Muscle of arm (tissue), 12 donors: ENCODE measurements around the gene DIO1. TPM values are rescaled to one million over a fixed set of nuclear protein-coding genes. Genes with fewer than 3 reads are reported as not detected.

Experiments
- DNase-seq: peaks from one replicate; pipeline ENCODE4 v3.0.0-alpha.2; 2013
- polyA plus RNA-seq, 12 donors: library from polyadenylated mRNA; unstranded; fragments of 120-200 nt; gene quantifications; one replicate each; pipeline ENCODE4 v1.2.1, GENCODE V29; 2013; ENCODE audit not compliant: insufficient read length in 12 of 12

DIO1 gene
- polyA plus RNA-seq, 12 donors = 0.15 to 0.61 (median 0.33) TPM; not detected in 4

DNA sequence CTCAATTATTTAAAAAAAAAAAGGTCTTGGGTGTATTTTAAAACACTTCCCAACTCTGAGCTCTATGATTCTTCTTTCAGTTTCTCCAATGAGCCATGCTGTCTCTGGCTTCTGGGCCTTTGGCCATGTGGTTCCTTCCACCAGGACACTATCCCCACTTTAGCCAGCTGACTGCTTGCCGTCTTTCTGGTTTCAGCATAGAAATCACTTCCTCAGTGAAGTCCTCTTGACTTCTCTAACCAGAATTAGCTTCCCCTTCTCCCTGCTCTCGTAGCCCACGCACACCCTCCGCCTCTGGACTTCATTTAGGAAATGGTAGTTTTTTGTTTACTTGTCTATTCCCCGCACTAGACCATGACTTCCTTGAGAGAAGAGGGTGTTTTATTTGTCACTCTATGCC lies 1.1 kb upstream of the DIO1 start:
- no peak for DNase-seq

DNA sequence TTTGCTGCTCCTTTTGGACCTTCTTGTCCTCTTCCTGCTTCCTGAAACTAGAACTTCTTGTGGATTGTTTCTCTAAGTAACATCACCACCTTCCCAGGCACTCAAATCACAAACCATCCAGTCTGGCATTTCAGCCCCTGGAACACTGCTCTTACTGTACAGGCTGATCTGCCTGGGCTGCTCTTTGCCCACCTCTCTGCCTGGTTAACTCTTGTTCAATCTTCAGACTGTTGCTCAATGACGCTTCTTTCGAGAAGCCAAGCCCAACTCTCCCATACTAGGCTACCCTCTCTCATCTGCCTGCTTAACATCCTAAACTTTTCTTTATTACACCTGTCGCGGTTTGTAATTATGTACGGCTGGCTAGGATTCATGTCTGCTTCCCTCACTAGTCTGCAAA lies 657 bp downstream of the DIO1 start:
- no peak for DNase-seq

- DNase-seq = no peak
These were observed 1.4 kb downstream of the DIO1 start for GRCh38 chr1:53895421-53895820.

DNA sequence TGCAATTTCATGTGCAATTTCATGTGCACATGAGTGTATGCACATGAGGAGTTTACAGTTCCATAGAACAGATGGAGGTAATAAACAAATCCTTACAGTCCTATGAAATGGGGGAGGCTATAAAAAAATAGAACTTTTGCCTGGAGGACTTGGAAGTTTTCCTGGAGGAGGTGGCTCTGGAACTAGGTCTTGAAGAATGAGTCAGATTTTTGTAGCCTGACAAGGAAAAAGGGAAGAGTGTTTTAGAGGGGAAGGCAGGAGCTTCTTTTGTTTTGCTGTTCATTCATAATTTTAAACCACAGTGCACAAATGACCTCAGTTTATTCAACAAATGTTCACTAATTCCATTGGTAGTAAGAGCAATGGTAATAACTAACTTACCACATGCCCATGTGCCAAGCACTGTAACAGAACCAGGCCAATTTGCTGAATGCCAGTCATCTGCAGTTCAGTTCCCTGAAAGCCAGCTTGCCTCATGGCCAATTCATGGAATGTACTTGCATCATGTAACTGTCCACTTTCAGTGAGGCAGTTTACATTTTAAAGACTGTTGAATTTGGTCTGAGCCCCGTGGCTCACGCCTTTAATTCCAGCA lies 2.7 kb downstream of the DIO1 start:
- peak; percentile 48 for DNase-seq

DNA sequence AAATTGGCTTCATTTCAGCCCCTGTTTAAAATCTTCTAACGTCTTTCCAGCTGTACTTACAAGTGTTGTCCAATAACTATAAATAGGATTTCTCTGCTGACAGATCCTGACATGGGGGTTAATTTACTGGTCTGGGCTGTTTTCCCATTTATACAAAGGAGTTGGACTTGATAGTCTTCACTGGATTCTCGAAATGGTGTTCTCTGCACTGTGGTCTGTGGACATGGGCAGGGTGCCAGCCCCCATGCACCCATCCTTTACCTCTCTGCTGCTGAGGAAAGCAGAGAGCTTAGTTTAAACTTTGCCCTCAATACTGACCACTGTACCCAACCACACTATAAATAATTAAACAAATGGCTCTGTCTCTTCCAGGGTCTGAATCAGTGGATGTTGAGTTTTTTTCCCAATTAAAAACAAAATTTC lies 5.2 kb downstream of the DIO1 start:
- peak; percentile 43 for DNase-seq

DNA sequence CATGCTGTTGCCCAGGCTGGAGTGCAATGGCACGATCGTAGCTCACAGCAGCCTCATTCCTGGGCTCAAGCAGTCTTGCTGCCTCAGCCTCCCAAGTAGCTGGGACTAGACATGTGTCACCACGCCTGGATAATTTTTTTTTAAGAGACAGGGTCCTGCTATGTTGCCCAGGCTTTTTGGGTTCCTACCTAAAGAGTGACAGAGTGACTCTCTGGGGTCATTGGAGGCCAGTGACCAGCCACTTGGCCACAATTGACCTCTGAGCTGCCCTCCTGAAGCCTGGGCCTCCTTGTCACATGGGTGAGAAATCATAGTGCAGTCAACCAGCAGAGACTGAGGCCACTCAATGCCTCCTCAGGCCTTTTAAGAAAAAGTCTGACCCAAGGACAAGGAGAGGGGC lies 5.7 kb downstream of the DIO1 start:
- no peak for DNase-seq

DNA sequence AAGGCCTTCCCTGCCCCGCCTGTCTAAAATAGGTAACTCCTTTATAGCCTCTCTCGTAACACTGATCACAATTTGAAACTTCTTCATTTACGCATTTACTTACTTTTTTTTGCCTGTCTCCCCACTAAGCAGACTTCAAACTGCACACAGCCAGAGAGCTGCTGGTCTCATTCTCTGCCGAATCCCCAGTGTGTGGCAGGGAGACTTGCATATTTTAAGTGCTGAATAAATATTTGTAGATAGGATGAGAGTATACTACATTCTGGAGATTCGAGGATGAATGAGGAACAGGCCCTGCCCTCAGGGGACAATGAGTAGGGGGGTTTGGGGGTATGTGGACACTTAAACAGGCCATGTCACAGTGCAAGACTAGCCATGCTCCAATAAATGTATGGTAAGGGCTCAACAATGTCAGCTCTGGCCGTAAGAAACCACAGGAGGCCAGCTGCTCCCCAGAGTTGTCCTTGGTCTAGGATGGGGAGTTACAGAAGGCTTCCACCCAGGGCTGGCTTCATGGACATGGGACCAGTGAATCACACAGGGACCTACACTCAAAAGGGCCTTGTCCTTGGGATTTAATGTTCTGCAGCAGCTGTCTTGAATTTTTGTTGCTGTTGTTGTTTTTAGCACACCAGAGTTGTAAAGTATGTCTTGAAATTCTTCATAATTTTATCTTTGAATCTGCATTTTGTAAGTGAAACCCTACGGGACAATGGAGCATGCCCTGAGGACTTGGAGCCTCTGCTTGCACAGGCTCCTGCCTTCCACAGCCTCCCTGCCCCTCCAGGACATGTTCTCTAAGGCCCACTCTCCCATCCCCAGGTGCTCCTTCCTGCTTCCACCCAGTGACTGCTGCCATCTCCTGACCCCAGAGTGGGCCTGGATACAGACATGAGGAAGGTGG lies 8.5 kb downstream of the DIO1 start:
- DNase-seq = no peak

DNA sequence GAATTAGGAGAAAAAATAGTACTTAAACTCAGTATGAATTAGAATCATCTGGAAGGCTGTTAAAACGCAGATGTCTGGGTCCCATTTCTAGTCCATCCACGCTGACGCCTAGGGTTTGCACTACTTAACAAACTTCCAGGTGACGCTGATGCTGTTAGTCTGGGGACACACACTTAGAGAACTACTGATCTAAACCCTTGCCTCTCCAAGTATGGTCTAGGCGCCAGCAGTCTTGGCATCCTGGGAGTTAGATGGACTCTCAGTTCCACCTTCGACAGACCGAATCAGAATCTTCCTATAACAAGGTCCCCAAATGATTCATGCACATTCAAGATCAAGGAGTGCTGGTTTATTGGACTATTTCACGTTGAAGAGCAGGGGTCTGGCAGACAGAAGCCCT lies 11.5 kb downstream of the DIO1 start:
- DNase-seq = no peak

GRCh38 chr1:53906121-53906520 lies 12.1 kb downstream of the DIO1 start:
- no peak for DNase-seq

DNA sequence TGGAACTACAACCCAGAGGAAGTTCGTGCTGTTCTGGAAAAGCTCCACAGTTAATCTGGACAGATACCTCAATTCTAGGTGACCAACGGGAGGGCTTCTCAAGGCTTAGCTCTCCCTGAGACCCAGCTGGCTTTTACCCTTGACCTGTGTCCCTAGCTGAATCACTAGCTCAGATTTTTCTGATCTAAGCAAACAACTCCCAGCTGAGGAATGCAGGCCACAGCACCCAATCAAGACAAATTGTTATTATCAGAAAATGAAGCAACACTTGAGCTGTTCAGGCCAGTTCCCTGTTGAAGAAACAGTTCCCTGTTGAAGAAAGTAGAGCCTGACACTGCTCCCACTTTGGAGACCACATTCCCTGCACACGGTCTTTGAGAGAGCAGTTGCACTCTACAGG lies 16.0 kb downstream of the DIO1 start:
- no peak for DNase-seq

DNA sequence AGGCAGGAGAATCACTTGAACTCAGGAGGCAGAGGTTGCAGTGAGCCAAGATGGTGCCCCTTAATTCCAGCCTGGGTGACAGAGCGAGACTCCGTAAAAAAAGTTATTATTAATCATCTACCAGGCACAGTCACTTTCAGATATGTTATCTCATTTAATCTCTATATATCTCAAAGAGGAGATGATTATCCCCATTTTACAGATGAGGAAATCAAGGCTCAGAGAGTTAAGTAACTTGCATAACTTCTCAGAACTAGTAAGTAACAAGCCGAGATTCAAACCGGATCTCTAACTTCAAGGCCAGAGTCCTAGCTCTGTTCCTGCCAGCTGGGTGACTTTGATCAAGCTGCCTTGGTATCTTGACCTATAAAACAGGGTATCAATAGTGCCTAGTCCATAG lies 17.5 kb downstream of the DIO1 start:
- DNase-seq = no peak

GRCh38 chr1:53913352-53914033 lies 19.5 kb downstream of the DIO1 start:
- no peak for DNase-seq

DNA sequence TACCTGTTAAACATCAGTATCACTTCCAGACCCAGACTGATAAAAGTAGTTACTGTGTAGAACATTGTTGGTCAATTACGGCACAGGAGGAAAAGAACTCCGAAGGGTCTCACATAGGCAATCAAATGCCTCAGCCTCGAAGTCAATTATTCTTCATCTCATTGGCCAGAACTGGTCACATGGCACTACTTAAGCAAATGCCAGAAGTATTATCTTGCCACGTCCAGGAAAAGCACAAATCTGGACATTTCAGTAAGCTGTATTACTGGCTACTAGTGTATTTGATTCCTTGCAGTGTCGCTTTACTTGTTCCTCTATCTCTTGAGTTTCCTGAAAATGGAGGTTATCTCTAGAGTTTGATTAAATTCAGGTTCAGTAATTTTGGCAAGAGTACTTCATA lies 24.4 kb downstream of the DIO1 start:
- no peak for DNase-seq

- no peak for DNase-seq
These were observed 25.7 kb downstream of the DIO1 start for GRCh38 chr1:53919675-53920066.

DNA sequence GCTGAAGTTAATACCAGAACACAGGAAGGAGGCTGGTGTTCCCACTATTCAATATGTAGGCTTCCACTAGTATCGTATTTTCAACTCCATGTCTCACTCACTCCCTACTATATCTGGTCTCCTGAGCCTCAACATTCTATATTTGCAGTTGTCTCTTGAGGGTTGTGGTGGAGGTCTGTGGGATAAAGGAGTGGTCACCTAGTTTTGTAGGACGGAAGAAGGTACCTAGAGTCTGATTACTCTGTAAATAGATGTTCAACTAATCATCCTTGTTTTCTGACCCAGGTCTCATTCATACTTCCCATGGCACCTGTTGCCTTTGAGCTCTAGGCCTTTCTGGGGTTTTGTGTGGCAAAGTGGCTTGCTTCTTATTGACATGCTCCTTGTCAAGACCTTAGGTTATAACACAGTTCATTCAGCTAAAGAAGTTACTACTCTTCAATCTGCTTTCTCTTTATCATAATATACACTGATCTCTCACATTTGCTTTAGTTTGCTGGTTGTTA lies 33.4 kb downstream of the DIO1 start:
- DNase-seq = no peak

DNA sequence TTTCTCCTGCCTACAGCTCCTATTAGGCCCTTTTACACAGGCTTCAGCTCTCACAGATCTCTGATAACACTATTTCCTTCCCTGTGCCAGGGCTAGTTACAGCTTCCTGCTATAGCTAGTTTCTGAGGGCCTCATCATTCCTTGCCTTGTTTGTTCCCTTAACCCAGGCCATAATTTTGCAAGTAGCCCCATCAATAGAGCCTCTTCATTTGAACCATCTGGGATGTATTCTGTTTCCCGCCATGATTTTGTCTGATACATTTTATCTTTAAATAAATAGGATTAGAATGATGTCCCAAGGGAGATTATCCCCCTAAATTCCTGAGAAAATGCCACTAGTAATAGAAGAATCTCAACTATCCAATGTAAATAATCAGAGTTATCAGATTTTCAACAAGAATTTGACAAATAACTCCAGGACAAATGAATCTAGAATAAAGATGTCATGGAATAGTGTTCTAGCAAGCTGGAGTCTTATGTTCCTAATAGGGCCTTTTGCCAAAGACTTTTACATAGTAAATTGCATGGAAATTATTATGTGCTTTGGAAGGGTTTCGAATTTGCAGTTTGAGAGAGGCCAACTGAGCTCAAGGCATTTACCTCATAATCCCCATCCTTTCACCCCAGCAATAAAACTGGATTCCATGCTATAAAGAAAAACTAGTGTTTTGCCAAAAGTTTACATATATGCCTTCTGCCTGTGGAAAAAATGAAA lies 35.4 kb downstream of the DIO1 start:
- peak; percentile 9 for DNase-seq

GRCh38 chr1:53930932-53931331 lies 36.9 kb downstream of the DIO1 start:
- no peak for DNase-seq

GRCh38 chr1:53931523-53931922 lies 37.5 kb downstream of the DIO1 start:
- no peak for DNase-seq

GRCh38 chr1:53934170-53934765 lies 40.3 kb downstream of the DIO1 start:
- DNase-seq = no peak

DNA sequence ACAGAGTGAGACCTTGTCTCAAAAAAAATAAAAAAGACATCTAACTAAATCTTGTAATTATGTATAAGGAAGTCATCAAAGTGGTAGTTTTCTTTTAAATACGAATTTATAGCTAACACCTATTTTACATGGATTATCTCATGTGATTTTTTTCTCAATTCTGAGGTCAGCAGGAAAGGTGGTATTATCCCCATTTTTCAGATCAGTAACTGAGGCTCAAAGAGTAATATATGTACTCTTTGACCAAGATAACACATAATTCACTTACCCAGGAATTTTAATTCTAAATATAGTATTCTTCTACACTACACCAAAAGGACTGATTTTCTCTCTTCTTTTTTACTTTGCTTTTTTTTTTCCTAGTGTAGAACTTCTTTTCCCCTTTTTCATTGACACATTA lies 42.4 kb downstream of the DIO1 start:
- no peak for DNase-seq

DNA sequence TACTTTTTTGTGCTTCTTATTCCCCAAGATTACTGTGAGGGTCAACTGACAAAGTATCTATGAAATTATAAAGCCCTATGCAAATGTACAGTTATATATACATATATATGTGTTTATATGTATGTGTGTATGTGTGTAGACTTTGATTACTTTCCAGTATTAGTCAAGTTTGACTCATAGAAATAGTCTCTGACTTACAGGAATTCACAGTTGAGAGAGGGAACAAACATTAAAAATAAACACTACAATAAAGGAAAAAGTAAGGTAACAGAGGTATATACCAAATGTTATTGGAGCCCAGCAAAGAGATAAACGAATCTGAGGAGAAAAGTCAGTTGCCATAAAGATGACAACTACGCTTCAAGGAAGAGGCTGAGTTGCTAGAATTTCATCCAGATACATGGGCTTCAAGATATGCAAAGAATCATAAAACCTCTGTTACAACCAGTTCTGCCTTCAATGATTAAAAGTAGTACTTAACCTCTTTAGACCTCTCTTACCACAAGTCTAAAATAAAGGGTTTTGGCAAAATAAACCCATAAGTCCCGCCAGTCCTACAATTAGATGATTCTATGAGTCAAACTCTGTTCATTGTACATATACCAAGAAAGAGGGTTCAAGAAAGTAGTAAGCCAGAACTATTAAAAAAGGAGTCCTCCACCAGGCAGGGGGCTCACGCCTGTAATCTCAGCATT lies 44.3 kb downstream of the DIO1 start:
- DNase-seq = no peak
